Caco-2 (cell line): ENCODE data around the gene KIFAP3. TPM values are rescaled to one million over a fixed set of nuclear protein-coding genes. Genes with fewer than 3 reads are reported as not detected.

Source experiments
- BruUV-seq: library from RNA; stranded (reverse); fragments of 400-500 nt; replicated peaks from 2 replicates; lab custom pipeline; 2021; lab: Mats Ljungman, UMichigan
- CTCF ChIA-PET: fragments of 300-600 bp; sonication (Branson Sonifier 250); formaldehyde crosslinking; loops from one replicate; lab custom pipeline; 2022; ENCODE audit warnings: antibody characterized with exemption; lab: Charles Lee
- POLR2A ChIA-PET: fragments of 300-600 bp; sonication (Branson Sonifier 250); formaldehyde crosslinking; loops from one replicate; lab custom pipeline; 2022; ENCODE audit warnings: antibody characterized with exemption; lab: Charles Lee
- DNase-seq, 2 experiments: peaks; one replicate each; pipeline versions ENCODE4 v3.0.0 to v3.0.0-alpha.2; 2020 to 2022
- H3K27me3 ChIP-seq: replicated peaks from 2 replicates; pipeline ENCODE4 v1.6.0; 2011; ENCODE audit warnings: low read length; ENCODE audit not compliant: control insufficient read depth, insufficient read depth
- H3K36me3 ChIP-seq: 2 replicates; pipeline ENCODE4 v1.5.1; 2011; ENCODE audit warnings: low read length; ENCODE audit not compliant: control insufficient read depth, insufficient read depth
- H3K4me1 ChIP-seq: fragments of 250-450 bp; sonication (Bioruptor Pico); 2 replicates; pipeline ENCODE4 v1.5.1; 2020; ENCODE audit warnings: mild to moderate bottlenecking
- H3K4me3 ChIP-seq: 2 replicates; pipeline ENCODE4 v1.5.1; 2011; ENCODE audit warnings: low read depth, mild to moderate bottlenecking, control low read depth, low read length
- H3K9me3 ChIP-seq: fragments of 250-450 bp; sonication (Bioruptor Pico); 2 replicates; pipeline ENCODE4 v1.5.1; 2020; ENCODE audit warnings: mild to moderate bottlenecking, moderate library complexity
- H3K27ac Mint-ChIP-seq: one replicate; pipeline ENCODE4 v1.8.0; 2022; ENCODE audit warnings: mixed read lengths; ENCODE audit not compliant: unreplicated experiment
- H3K27me3 Mint-ChIP-seq: one replicate; pipeline ENCODE4 v1.8.0; 2022; ENCODE audit warnings: mixed read lengths; ENCODE audit not compliant: insufficient read depth, unreplicated experiment
- H3K36me3 Mint-ChIP-seq: one replicate; pipeline ENCODE4 v1.8.0; 2022; ENCODE audit warnings: mild to moderate bottlenecking, mixed read lengths; ENCODE audit not compliant: insufficient read depth, unreplicated experiment
- H3K4me1 Mint-ChIP-seq: one replicate; pipeline ENCODE4 v1.8.0; 2022; ENCODE audit warnings: low read depth, mixed read lengths; ENCODE audit not compliant: unreplicated experiment
- H3K4me3 Mint-ChIP-seq: one replicate; pipeline ENCODE4 v1.8.0; 2022; ENCODE audit warnings: mild to moderate bottlenecking, moderate library complexity, mixed read lengths; ENCODE audit not compliant: unreplicated experiment
- H3K9me3 Mint-ChIP-seq: one replicate; pipeline ENCODE4 v1.8.0; 2022; ENCODE audit warnings: mixed read lengths; ENCODE audit not compliant: unreplicated experiment
- CTCF ChIP-seq, 2 experiments: fragments of 200-600 bp in 1 of 2; IDR thresholded peaks; 1 replicate in 1 of 2; 2 replicates in 1 of 2; pipeline versions ENCODE4 v1.5.1 to v1.8.0; 2011 to 2022; ENCODE audit warnings: antibody characterized with exemption in 1 of 2, control low read depth in 1 of 2, inconsistent platforms in 1 of 2, low read depth in 1 of 2, low read length in 1 of 2, mild to moderate bottlenecking in 1 of 2, moderate library complexity in 1 of 2; ENCODE audit not compliant: insufficient read depth in 1 of 2, severe bottlenecking in 1 of 2, unreplicated experiment in 1 of 2
- intact Hi-C: fragments of 100-400 bp; cut with micrococcal nuclease; formaldehyde crosslinking; loops from one replicate; pipeline ENCODE4 v1.10.0; 2022; ENCODE audit not compliant: unreplicated experiment
- total RNA-seq: library from RNA; stranded (reverse); gene quantifications from 2 replicates; pipeline ENCODE4 v1.2.3, GENCODE V29; 2022

The KIFAP3 gene
- total RNA-seq, 1 experiment from 2014 or later: 10.9 TPM

GRCh38 chr1:169901115-169901514 is 173.4 kb downstream of the KIFAP3 start:
- Mint-ChIP-seq H3K4me3 (no peak overlapping the region), H3K4me1 (no peaks in the 10 kb centered on the region), H3K27me3 (peaks cover 8% of the 10 kb centered on the region), H3K27ac (no peak overlapping the region), H3K36me3 (no peaks in the 10 kb centered on the region), H3K9me3 (no peaks in the 10 kb centered on the region)
- Histone ChIP-seq H3K4me3 (no peak overlapping the region), H3K36me3 (no peaks in the 10 kb centered on the region), H3K4me1 (peaks cover 6% of the 10 kb centered on the region; the same call in 1 of the 2 replicates), H3K27me3 (no peaks in the 10 kb centered on the region), H3K9me3 (no peaks in the 10 kb centered on the region)
- TF ChIP-seq CTCF (IDR thresholded peaks at IDR 0.05; ENCODE audit: insufficient read depth in 1 of 2, low read depth in 1 of 2, low read length in 1 of 2, severe bottlenecking in 1 of 2, unreplicated experiment in 1 of 2): no peak
- POLR2A ChIA-PET: no interaction called here
- CTCF ChIA-PET: no interaction called here
- intact Hi-C loops: no loop called here
- BruUV-seq: no TSS peak
- no peak for DNase-seq

GRCh38 chr1:169900571-169900970 is 173.9 kb downstream of the KIFAP3 start:
- Histone ChIP-seq H3K36me3 (no peaks in the 10 kb centered on the region), H3K9me3 (no peaks in the 10 kb centered on the region), H3K4me3 (no peak overlapping the region), H3K27me3 (no peaks in the 10 kb centered on the region), H3K4me1 (peaks cover 6% of the 10 kb centered on the region; the same call in 1 of the 2 replicates)
- POLR2A ChIA-PET: no interaction called here
- no peaks in the 10 kb centered on the region for H3K9me3 Mint-ChIP-seq
- no peak for DNase-seq
- intact Hi-C loops: no loop called here
- no peak for TF ChIP-seq CTCF (IDR thresholded peaks at IDR 0.05; ENCODE audit: insufficient read depth in 1 of 2, low read depth in 1 of 2, low read length in 1 of 2, severe bottlenecking in 1 of 2, unreplicated experiment in 1 of 2)
- H3K4me3 Mint-ChIP-seq: no peak overlapping the region
- H3K4me1 Mint-ChIP-seq: no peaks in the 10 kb centered on the region
- CTCF ChIA-PET: no interaction called here
- BruUV-seq: no TSS peak
- H3K27ac Mint-ChIP-seq: no peak overlapping the region
- peaks cover 8% of the 10 kb centered on the region for H3K27me3 Mint-ChIP-seq
- no peaks in the 10 kb centered on the region for H3K36me3 Mint-ChIP-seq

- peaks cover 3% of the 10 kb centered on the region for H3K4me1 Mint-ChIP-seq
- ChIA-PET CTCF (no interaction called here), POLR2A (no interaction called here)
- Histone ChIP-seq H3K27me3 (no peaks in the 10 kb centered on the region), H3K9me3 (no peaks in the 10 kb centered on the region), H3K4me1 (peaks cover 6% of the 10 kb centered on the region; the same call in 1 of the 2 replicates), H3K36me3 (no peaks in the 10 kb centered on the region), H3K4me3 (no peak overlapping the region)
- no peaks in the 10 kb centered on the region for H3K9me3 Mint-ChIP-seq
- H3K27me3 Mint-ChIP-seq: peaks cover 8% of the 10 kb centered on the region
- intact Hi-C loops: no loop called here
- no peak overlapping the region for H3K27ac Mint-ChIP-seq
- no peak for TF ChIP-seq CTCF (IDR thresholded peaks at IDR 0.05; ENCODE audit: insufficient read depth in 1 of 2, low read depth in 1 of 2, low read length in 1 of 2, severe bottlenecking in 1 of 2, unreplicated experiment in 1 of 2)
- no peaks in the 10 kb centered on the region for H3K36me3 Mint-ChIP-seq
- BruUV-seq: no TSS peak
- no peak for DNase-seq
- H3K4me3 Mint-ChIP-seq: no peak overlapping the region
Measured at GRCh38 chr1:169899519-169900217, 174.8 kb downstream of the KIFAP3 start.
